Measurements from ENCODE around the gene CDK5RAP2.

DNA sequence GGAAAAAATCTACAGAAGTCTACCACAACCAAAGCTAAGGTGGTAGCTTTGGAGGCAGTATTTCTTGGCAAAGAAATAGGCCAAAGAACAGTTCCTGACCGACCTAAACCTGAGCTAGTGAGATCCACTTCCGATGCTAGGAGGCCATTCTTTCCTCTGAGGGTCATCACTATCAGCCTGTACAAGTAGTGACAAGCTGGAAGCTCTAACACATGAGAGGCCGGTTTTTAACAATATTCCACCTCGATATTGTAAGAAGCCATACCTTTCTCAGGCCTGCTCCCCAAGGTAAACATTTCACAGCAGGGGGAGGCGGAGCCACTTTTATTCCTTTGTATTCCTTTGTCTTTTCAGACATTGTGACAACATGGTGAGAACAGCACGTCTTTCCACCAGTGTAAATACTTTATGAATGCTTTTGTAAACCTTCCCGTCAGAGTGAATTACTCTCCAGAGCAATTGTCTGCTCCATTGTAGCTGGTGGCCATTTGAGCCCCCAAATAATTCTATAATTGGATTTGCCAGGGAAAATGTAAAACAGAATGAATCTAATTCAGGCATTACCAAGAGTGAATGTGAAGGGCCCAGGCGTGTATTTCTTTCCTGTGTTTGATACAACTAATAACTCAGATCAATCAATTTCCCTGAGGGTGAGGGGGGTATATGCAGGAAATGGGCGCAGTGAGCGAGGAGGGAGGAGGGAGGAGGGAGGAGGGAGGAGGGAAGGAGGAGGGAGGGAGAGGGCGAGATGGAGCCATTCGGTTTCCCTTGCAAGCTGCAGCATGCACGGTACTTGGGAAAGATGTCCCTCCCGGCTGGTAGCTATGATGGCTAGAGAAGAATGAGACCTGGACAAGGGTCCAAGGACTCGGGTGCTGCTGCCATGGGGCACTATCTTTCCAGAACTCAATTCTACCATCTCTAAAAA, 166.6 kb downstream of the CDK5RAP2 start:
- TF ChIP-seq, protein P1, sequence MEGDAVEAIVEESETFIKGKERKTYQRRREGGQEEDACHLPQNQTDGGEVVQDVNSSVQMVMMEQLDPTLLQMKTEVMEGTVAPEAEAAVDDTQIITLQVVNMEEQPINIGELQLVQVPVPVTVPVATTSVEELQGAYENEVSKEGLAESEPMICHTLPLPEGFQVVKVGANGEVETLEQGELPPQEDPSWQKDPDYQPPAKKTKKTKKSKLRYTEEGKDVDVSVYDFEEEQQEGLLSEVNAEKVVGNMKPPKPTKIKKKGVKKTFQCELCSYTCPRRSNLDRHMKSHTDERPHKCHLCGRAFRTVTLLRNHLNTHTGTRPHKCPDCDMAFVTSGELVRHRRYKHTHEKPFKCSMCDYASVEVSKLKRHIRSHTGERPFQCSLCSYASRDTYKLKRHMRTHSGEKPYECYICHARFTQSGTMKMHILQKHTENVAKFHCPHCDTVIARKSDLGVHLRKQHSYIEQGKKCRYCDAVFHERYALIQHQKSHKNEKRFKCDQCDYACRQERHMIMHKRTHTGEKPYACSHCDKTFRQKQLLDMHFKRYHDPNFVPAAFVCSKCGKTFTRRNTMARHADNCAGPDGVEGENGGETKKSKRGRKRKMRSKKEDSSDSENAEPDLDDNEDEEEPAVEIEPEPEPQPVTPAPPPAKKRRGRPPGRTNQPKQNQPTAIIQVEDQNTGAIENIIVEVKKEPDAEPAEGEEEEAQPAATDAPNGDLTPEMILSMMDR (conservative IDR thresholded peaks at IDR 0.05; ENCODE audit: low read length): no peak
- TF ChIP-seq EZH2phosphoT487 (IDR thresholded peaks at IDR 0.05; ENCODE audit: borderline replicate concordance): no peak
